K562 (cell line): ENCODE measurements around the gene NUP35. TPM values are rescaled to one million over a fixed set of nuclear protein-coding genes. Genes with fewer than 3 reads are reported as not detected.
A peak's percentile ranks its signal among the peaks of the same experiment; 100 is the strongest.

ENCODE experiments used
- JUN ChIP-seq, 2 experiments: sonication (generic) in 1 of 2; formaldehyde crosslinking in 1 of 2; IDR thresholded peaks; 2 replicates each; pipeline versions ENCODE4 v1.6.1 to v1.8.0; 2012 to 2022; ENCODE audit warnings: borderline replicate concordance in 2 of 2, mild to moderate bottlenecking in 2 of 2, improper control_type of control experiment in 1 of 2, low read depth in 1 of 2, low read length in 1 of 2, missing genetic modification reagents in 1 of 2
- MAFK ChIP-seq: IDR thresholded peaks from 2 replicates; pipeline ENCODE4 v1.6.1; 2011; ENCODE audit warnings: low read length, improper control_type of control experiment
- MXI1 ChIP-seq: IDR thresholded peaks from 2 replicates; pipeline ENCODE4 v1.6.1; 2011; ENCODE audit warnings: low read depth, mild to moderate bottlenecking, improper control_type of control experiment, low read length
- NCOA2 ChIP-seq, 2 experiments: fragments of 450-650 bp; IDR thresholded peaks; 2 replicates each; pipeline ENCODE4 v1.6.1; 2018; ENCODE audit warnings: mild to moderate bottlenecking in 2 of 2, moderate library complexity in 1 of 2; ENCODE audit not compliant: partially characterized antibody in 2 of 2
- NFYB ChIP-seq: IDR thresholded peaks from 2 replicates; pipeline ENCODE4 v1.6.1; 2011; ENCODE audit warnings: mild to moderate bottlenecking, moderate library complexity; ENCODE audit not compliant: insufficient read length; ENCODE audit errors: extremely low read depth
- RBM15 ChIP-seq: fragments of 200-400 bp; formaldehyde crosslinking; IDR thresholded peaks from 2 replicates; pipeline ENCODE4 v1.6.1; 2018; ENCODE audit warnings: mild to moderate bottlenecking, low read length, moderate library complexity; ENCODE audit not compliant: insufficient read depth
- SAFB2 ChIP-seq: fragments of 200-400 bp; formaldehyde crosslinking; IDR thresholded peaks from 2 replicates; pipeline ENCODE4 v1.6.1; 2018; ENCODE audit warnings: borderline replicate concordance, low read length, low read depth, moderate library complexity; ENCODE audit not compliant: severe bottlenecking
- YBX1 ChIP-seq: fragments of 450-650 bp; IDR thresholded peaks from 2 replicates; pipeline ENCODE4 v1.7.1; 2016; ENCODE audit warnings: mild to moderate bottlenecking
- ZBTB11 ChIP-seq, 3 experiments: fragments of 200-800 bp in 1 of 3; fragments of 250-450 bp in 1 of 3; fragments of 450-650 bp in 1 of 3; sonication (Bioruptor Pico) in 1 of 3; sonication (Bioruptor generic) in 1 of 3; formaldehyde crosslinking in 1 of 3; IDR thresholded peaks; 2 replicates each; pipeline versions ENCODE4 v1.6.1 to v1.8.0; 2016 to 2022; ENCODE audit warnings: mild to moderate bottlenecking in 2 of 3, missing genetic modification characterization in 2 of 3, missing compliant biosample characterization in 1 of 3, moderate library complexity in 1 of 3
- ZNF354B ChIP-seq: fragments of 250-450 bp; sonication (Bioruptor Pico); IDR thresholded peaks from 2 replicates; pipeline ENCODE4 v1.4.0; 2020
- polyA plus RNA-seq, 8 experiments: library from polyadenylated mRNA; depleted of rRNA in 4 of 8; stranded (reverse) in 5 of 8; unstranded in 3 of 8; fragments of >200 nt; fragmentation: Nextera tagmentation in 2 of 8; fragmentation: Illumina TruSeq in 1 of 8; extraction: Ambion mirVana in 2 of 8; extraction: Trizol in 1 of 8; gene quantifications; 2 replicates each; pipeline versions ENCODE4 v1.2.1 to v1.2.3, GENCODE V29; 2011 to 2014; ENCODE audit warnings: inconsistent platforms in 1 of 8, missing spikeins in 1 of 8
- total RNA-seq, 7 experiments: library from RNA; depleted of rRNA in 6 of 7; stranded (reverse); fragments of >200 nt in 6 of 7; fragmentation: Illumina TruSeq in 2 of 7; extraction: Trizol in 2 of 7; gene quantifications; 2 replicates each; pipeline versions ENCODE4 v1.2.1 to v1.2.3, GENCODE V29; 2011 to 2021; ENCODE audit warnings: low replicate concordance in 1 of 7
- TF ChIP-seq, protein P1 (sequence below), 2 experiments: fragments of 450-650 bp; IDR thresholded peaks; 2 replicates each; pipeline ENCODE4 v1.6.1; 2016; ENCODE audit warnings: mild to moderate bottlenecking in 2 of 2, borderline replicate concordance in 1 of 2, low read depth in 1 of 2, moderate library complexity in 1 of 2
- TF ChIP-seq, protein P2 (sequence below): fragments of 450-650 bp; IDR thresholded peaks from 2 replicates; pipeline ENCODE4 v1.6.1; 2017; ENCODE audit warnings: antibody characterized with exemption

The NUP35 gene
- total and polyA plus RNA-seq, 9 of the 15 experiments (the other 6 are each of a cell fraction or from before 2014, with no cell fraction given): 24.5 to 78.2 (median 51.1) TPM

DNA sequence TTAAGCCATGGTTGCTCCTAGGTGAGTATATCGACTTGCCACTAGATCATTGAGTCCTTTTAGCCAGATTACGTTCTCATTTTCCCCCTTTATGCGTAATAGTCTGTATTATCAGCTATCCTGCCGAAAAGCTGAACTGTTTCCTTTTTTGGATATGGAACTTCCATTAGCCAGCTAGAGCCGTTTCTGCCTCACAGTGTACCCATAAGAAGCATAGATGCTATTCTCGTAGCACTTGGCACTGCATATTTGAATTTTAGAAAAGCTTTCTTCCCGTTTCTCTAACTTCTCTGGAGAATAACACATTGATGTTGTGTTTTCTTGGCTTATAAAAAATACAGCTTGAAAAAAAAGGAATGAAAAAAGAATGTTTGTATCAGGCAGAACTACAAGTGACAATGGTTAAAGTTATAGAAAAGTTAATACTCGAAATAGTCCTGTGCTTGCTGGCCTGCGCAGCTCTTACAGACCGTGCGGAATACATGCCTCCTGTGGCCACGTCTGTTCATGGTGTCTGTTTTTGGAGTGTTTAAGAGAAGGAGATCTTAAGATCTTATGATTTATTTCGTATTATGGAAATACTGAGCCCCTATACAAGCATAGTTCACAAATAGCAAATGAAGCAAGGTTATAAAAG, 45.0 kb upstream of the NUP35 start (continued):
- TF ChIP-seq, protein P1, sequence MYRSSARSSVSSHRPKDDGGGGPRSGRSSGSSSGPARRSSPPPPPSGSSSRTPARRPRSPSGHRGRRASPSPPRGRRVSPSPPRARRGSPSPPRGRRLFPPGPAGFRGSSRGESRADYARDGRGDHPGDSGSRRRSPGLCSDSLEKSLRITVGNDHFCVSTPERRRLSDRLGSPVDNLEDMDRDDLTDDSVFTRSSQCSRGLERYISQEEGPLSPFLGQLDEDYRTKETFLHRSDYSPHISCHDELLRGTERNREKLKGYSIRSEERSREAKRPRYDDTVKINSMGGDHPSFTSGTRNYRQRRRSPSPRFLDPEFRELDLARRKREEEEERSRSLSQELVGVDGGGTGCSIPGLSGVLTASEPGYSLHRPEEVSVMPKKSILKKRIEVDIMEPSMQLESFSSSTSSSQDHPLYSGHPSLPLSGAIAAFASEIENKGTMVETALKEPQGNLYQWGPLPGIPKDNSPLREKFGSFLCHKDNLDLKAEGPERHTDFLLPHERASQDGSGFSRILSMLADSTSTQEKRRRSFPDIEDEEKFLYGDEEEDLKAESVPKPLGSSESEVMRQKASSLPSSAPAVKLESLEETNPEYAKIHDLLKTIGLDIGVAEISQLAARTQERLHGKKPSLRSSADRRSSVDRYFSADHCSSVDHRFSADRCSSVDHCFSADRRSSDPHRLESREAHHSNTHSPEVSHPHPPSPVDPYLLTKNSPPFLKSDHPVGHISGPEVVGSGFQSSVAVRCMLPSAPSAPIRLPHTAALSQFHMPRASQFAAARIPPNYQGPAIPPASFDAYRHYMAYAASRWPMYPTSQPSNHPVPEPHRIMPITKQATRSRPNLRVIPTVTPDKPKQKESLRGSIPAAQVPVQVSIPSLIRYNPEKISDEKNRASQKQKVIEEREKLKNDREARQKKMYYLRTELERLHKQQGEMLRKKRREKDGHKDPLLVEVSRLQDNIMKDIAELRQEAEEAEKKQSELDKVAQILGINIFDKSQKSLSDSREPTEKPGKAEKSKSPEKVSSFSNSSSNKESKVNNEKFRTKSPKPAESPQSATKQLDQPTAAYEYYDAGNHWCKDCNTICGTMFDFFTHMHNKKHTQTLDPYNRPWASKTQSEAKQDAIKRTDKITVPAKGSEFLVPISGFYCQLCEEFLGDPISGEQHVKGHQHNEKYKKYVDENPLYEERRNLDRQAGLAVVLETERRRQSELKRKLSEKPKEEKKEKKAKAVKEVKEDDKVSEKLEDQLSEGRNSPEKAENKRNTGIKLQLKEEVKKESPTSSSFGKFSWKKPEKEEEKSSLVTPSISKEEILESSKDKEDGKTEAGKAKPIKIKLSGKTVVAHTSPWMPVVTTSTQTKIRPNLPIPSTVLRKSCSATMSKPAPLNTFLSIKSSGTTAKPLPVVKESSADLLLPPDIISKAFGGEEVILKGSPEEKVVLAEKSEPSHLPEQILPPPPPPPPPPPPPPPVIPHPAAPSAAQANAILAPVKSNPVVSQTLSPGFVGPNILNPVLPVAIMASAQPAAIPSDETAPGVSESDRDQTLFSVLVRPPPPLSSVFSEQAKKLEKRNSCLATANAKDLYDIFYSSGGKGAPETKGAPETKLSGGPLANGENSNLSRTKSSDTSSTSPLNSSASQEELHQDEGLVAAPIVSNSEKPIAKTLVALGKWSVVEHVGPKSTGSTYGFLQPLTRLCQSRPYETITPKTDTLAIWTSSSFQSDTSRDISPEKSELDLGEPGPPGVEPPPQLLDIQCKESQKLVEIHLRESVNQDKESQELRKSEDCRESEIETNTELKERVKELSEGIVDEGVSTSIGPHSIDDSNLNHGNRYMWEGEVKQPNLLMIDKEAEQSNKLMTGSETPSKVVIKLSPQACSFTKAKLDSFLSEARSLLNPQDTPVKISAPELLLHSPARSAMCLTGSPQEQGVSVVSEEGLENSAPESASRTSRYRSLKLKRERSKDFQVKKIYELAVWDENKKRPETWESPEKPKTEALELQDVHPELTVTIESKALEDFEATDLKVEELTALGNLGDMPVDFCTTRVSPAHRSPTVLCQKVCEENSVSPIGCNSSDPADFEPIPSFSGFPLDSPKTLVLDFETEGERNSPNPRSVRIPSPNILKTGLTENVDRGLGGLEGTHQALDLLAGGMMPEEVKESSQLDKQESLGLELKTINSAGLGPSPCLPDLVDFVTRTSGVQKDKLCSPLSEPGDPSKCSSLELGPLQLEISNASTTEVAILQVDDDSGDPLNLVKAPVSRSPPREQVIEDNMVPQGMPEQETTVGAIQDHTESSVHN (IDR thresholded peaks at IDR 0.05; ENCODE audit: borderline replicate concordance in 1 of 2, low read depth in 1 of 2): no peak
- TF ChIP-seq MAFK (no peak), ZBTB11 (CRISPR knock-in tag; IDR thresholded peaks at IDR 0.05) (peak in 1 of 3 experiments; percentile 44; a peak in 1 of 6 replicates), MXI1 (no peak), JUN (IDR thresholded peaks at IDR 0.05; ENCODE audit: borderline replicate concordance, low read depth, low read length) (no peak), JUN (CRISPR knock-in tag; IDR thresholded peaks at IDR 0.05; ENCODE audit: borderline replicate concordance) (no peak), RBM15 (no peak), NCOA2 (IDR thresholded peaks at IDR 0.05; ENCODE audit: partially characterized antibody in 2 of 2) (no peak), NFYB (no peak), YBX1 (no peak), ZNF354B (CRISPR knock-in tag) (no peak), SAFB2 (no peak)
- TF ChIP-seq, protein P2, sequence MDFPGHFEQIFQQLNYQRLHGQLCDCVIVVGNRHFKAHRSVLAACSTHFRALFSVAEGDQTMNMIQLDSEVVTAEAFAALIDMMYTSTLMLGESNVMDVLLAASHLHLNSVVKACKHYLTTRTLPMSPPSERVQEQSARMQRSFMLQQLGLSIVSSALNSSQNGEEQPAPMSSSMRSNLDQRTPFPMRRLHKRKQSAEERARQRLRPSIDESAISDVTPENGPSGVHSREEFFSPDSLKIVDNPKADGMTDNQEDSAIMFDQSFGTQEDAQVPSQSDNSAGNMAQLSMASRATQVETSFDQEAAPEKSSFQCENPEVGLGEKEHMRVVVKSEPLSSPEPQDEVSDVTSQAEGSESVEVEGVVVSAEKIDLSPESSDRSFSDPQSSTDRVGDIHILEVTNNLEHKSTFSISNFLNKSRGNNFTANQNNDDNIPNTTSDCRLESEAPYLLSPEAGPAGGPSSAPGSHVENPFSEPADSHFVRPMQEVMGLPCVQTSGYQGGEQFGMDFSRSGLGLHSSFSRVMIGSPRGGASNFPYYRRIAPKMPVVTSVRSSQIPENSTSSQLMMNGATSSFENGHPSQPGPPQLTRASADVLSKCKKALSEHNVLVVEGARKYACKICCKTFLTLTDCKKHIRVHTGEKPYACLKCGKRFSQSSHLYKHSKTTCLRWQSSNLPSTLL: no peak
